HEK293 (cell line): ENCODE data around the gene C1orf198.

ENCODE experiments used
- CTCF ChIA-PET: fragments of 350-600 bp; formaldehyde crosslinking; extraction: SDS; loops from one replicate; lab custom pipeline; 2021; ENCODE audit warnings: antibody characterized with exemption; lab: Yijun Ruan, JAX
- POLR2A ChIA-PET: fragments of 300-600 bp; formaldehyde crosslinking; extraction: SDS; loops from one replicate; lab custom pipeline; 2020; ENCODE audit warnings: antibody characterized with exemption, inconsistent platforms; lab: Yijun Ruan, JAX
- H3K27ac ChIP-seq: fragments of 200-500 bp; sonication (Bioruptor generic); 2 replicates; pipeline ENCODE4 v1.5.1; 2014; ENCODE audit warnings: low read depth, low read length, control low read depth, inconsistent platforms; ENCODE audit errors: extremely low read depth
- H3K36me3 ChIP-seq, 2 experiments: fragments of 200-500 bp in 1 of 2; sonication (Bioruptor generic) in 1 of 2; 1 replicate in 1 of 2; 2 replicates in 1 of 2; pipeline ENCODE4 v1.5.1; 2014 to 2017; ENCODE audit warnings: inconsistent platforms in 2 of 2, low read length in 2 of 2; ENCODE audit not compliant: control insufficient read depth in 2 of 2, insufficient read depth in 1 of 2
- H3K4me1 ChIP-seq: fragments of 200-500 bp; sonication (Bioruptor generic); 2 replicates; pipeline ENCODE4 v1.5.1; 2014; ENCODE audit warnings: mild to moderate bottlenecking, low read length, inconsistent platforms; ENCODE audit not compliant: control insufficient read depth, insufficient read depth
- H3K4me3 ChIP-seq: 2 replicates; pipeline ENCODE4 v1.5.1; 2011; ENCODE audit warnings: low read depth, mild to moderate bottlenecking, control low read depth, low read length, moderate library complexity
- H3K9me3 ChIP-seq: fragments of 200-500 bp; sonication (Bioruptor generic); 2 replicates; pipeline ENCODE4 v1.5.1; 2014; ENCODE audit warnings: low read depth, low read length, inconsistent platforms; ENCODE audit not compliant: control insufficient read depth, insufficient read depth
- BCL11A ChIP-seq: fragments of 450-650 bp; formaldehyde crosslinking; IDR thresholded peaks from 2 replicates; pipeline ENCODE4 v1.5.1; 2016; ENCODE audit warnings: low read depth, missing biosample characterization, missing genetic modification characterization
- FEZF1 ChIP-seq: fragments of 450-650 bp; formaldehyde crosslinking; IDR thresholded peaks from 2 replicates; pipeline ENCODE4 v1.5.1; 2016; ENCODE audit warnings: missing biosample characterization, missing genetic modification characterization
- KLF7 ChIP-seq: fragments of 450-650 bp; formaldehyde crosslinking; IDR thresholded peaks from 2 replicates; pipeline ENCODE4 v1.5.1; 2016; ENCODE audit warnings: missing biosample characterization, missing genetic modification characterization, borderline replicate concordance
- OSR2 ChIP-seq: fragments of 450-650 bp; formaldehyde crosslinking; IDR thresholded peaks from 2 replicates; pipeline ENCODE4 v1.5.1; 2016; ENCODE audit warnings: missing biosample characterization, missing genetic modification characterization
- ZNF10 ChIP-seq: fragments of 450-650 bp; formaldehyde crosslinking; IDR thresholded peaks from 2 replicates; pipeline ENCODE4 v1.5.1; 2017; ENCODE audit warnings: missing biosample characterization, missing genetic modification characterization
- ZNF121 ChIP-seq: fragments of 450-650 bp; formaldehyde crosslinking; IDR thresholded peaks from 2 replicates; pipeline ENCODE4 v1.5.1; 2016; ENCODE audit warnings: missing biosample characterization, missing genetic modification characterization
- ZNF169 ChIP-seq: fragments of 450-650 bp; formaldehyde crosslinking; IDR thresholded peaks from 2 replicates; pipeline ENCODE4 v1.5.1; 2016; ENCODE audit warnings: missing biosample characterization, missing genetic modification characterization
- ZNF202 ChIP-seq: fragments of 450-650 bp; formaldehyde crosslinking; IDR thresholded peaks from 2 replicates; pipeline ENCODE4 v1.5.1; 2016; ENCODE audit warnings: missing biosample characterization, missing genetic modification characterization, borderline replicate concordance
- ZNF558 ChIP-seq: fragments of 450-650 bp; formaldehyde crosslinking; IDR thresholded peaks from 2 replicates; pipeline ENCODE4 v1.5.1; 2016; ENCODE audit warnings: missing biosample characterization, missing genetic modification characterization
- ZNF664 ChIP-seq: fragments of 450-650 bp; formaldehyde crosslinking; IDR thresholded peaks from 2 replicates; pipeline ENCODE4 v1.5.1; 2016; ENCODE audit warnings: missing biosample characterization, missing genetic modification characterization
- ZNF707 ChIP-seq: fragments of 450-650 bp; formaldehyde crosslinking; IDR thresholded peaks from 2 replicates; pipeline ENCODE4 v1.5.1; 2016; ENCODE audit warnings: missing biosample characterization, missing genetic modification characterization
- ZNF792 ChIP-seq: fragments of 450-650 bp; formaldehyde crosslinking; IDR thresholded peaks from 2 replicates; pipeline ENCODE4 v1.5.1; 2016; ENCODE audit warnings: missing biosample characterization, missing genetic modification characterization
- ZSCAN23 ChIP-seq: fragments of 450-650 bp; formaldehyde crosslinking; IDR thresholded peaks from 2 replicates; pipeline ENCODE4 v1.5.1; 2016; ENCODE audit warnings: missing biosample characterization, missing genetic modification characterization
- TF ChIP-seq, protein P1 (sequence below): fragments of 450-650 bp; formaldehyde crosslinking; IDR thresholded peaks from 2 replicates; pipeline ENCODE4 v1.5.1; 2016; ENCODE audit warnings: missing biosample characterization, missing genetic modification characterization
- TF ChIP-seq, protein P2 (sequence below): fragments of 450-650 bp; formaldehyde crosslinking; IDR thresholded peaks from 2 replicates; pipeline ENCODE4 v1.5.1; 2016; ENCODE audit warnings: missing biosample characterization, missing genetic modification characterization
- TF ChIP-seq, protein P3 (sequence below): fragments of 450-650 bp; IDR thresholded peaks from 2 replicates; pipeline ENCODE4 v1.5.1; 2018; ENCODE audit warnings: missing biosample characterization, mild to moderate bottlenecking, missing genetic modification characterization
- TF ChIP-seq, protein P4 (sequence below): fragments of 450-650 bp; formaldehyde crosslinking; IDR thresholded peaks from 2 replicates; pipeline ENCODE4 v1.5.1; 2016; ENCODE audit warnings: missing biosample characterization, missing genetic modification characterization, low read depth
- TF ChIP-seq, protein P5 (sequence below): fragments of 450-650 bp; formaldehyde crosslinking; IDR thresholded peaks from 2 replicates; pipeline ENCODE4 v1.5.1; 2016; ENCODE audit warnings: missing biosample characterization, missing genetic modification characterization
- TF ChIP-seq, protein P6 (sequence below): fragments of 450-650 bp; formaldehyde crosslinking; IDR thresholded peaks from 2 replicates; pipeline ENCODE4; 2016; ENCODE audit warnings: missing biosample characterization, missing genetic modification characterization

C1orf198 gene

DNA sequence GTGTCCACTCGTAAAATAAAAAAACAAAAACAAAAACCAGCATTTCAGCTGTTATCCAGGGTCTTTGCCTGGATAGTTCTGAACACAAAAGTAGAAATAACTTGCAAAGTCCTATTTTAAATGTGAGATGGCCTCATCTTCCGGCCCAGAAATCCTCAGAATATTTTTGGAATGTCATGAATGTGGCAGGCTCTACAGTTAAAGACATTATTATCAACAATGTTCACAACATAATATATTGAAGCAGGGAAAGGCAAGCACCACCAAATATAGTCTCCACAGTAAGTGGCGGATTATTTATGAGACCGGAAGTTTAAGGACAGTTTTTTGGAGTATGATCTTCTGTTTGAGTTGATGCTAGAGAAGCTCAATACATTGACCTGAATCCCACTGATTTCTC, 1.2 kb upstream of the C1orf198 start:
- H3K9me3 ChIP-seq: no peaks in the 10 kb centered on the region
- no peak overlapping the region for H3K27ac ChIP-seq
- H3K36me3 ChIP-seq: peaks cover 0 to 4% of the 10 kb centered on the region in 2 experiments; a peak in 1 of 3 replicates
- ChIA-PET POLR2A (interaction anchor here (0.7 to 2.4 kb wide), 4 partner anchors 32 to 913 kb away, joined by 3 to 7 read pairs (median 4); partner anchors contain the start of gene SPRTN), CTCF (interaction anchor here (0.7 to 2.8 kb wide), 3 partner anchors 9 to 127 kb away, joined by 3 to 12 read pairs (median 3); no protein-coding TSS in a partner anchor)
- H3K4me1 ChIP-seq: peaks cover 9% of the 10 kb centered on the region
- no peak for TF ChIP-seq ZSCAN23 (tag by site-specific recombination)
- TF ChIP-seq, protein P1, sequence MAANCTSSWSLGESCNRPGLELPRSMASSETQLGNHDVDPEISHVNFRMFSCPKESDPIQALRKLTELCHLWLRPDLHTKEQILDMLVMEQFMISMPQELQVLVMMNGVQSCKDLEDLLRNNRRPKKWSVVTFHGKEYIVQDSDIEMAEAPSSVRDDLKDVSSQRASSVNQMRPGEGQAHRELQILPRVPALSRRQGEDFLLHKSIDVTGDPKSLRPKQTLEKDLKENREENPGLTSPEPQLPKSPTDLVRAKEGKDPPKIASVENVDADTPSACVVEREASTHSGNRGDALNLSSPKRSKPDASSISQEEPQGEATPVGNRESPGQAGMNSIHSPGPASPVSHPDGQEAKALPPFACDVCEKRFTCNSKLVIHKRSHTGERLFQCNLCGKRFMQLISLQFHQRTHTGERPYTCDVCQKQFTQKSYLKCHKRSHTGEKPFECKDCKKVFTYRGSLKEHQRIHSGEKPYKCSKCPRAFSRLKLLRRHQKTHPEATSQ (tag by site-specific recombination): no peak
- TF ChIP-seq ZNF792 (tag by site-specific recombination): no peak
- TF ChIP-seq, protein P2, sequence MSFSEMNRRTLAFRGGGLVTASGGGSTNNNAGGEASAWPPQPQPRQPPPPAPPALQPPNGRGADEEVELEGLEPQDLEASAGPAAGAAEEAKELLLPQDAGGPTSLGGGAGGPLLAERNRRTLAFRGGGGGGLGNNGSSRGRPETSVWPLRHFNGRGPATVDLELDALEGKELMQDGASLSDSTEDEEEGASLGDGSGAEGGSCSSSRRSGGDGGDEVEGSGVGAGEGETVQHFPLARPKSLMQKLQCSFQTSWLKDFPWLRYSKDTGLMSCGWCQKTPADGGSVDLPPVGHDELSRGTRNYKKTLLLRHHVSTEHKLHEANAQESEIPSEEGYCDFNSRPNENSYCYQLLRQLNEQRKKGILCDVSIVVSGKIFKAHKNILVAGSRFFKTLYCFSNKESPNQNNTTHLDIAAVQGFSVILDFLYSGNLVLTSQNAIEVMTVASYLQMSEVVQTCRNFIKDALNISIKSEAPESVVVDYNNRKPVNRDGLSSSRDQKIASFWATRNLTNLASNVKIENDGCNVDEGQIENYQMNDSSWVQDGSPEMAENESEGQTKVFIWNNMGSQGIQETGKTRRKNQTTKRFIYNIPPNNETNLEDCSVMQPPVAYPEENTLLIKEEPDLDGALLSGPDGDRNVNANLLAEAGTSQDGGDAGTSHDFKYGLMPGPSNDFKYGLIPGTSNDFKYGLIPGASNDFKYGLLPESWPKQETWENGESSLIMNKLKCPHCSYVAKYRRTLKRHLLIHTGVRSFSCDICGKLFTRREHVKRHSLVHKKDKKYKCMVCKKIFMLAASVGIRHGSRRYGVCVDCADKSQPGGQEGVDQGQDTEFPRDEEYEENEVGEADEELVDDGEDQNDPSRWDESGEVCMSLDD: no peak
- TF ChIP-seq ZNF10: no peak
- TF ChIP-seq, protein P3, sequence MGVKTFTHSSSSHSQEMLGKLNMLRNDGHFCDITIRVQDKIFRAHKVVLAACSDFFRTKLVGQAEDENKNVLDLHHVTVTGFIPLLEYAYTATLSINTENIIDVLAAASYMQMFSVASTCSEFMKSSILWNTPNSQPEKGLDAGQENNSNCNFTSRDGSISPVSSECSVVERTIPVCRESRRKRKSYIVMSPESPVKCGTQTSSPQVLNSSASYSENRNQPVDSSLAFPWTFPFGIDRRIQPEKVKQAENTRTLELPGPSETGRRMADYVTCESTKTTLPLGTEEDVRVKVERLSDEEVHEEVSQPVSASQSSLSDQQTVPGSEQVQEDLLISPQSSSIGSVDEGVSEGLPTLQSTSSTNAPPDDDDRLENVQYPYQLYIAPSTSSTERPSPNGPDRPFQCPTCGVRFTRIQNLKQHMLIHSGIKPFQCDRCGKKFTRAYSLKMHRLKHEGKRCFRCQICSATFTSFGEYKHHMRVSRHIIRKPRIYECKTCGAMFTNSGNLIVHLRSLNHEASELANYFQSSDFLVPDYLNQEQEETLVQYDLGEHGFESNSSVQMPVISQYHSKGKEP (tag by site-specific recombination): no peak
- no peak for TF ChIP-seq ZNF169 (tag by site-specific recombination)
- TF ChIP-seq ZNF558: no peak
- TF ChIP-seq, protein P4, sequence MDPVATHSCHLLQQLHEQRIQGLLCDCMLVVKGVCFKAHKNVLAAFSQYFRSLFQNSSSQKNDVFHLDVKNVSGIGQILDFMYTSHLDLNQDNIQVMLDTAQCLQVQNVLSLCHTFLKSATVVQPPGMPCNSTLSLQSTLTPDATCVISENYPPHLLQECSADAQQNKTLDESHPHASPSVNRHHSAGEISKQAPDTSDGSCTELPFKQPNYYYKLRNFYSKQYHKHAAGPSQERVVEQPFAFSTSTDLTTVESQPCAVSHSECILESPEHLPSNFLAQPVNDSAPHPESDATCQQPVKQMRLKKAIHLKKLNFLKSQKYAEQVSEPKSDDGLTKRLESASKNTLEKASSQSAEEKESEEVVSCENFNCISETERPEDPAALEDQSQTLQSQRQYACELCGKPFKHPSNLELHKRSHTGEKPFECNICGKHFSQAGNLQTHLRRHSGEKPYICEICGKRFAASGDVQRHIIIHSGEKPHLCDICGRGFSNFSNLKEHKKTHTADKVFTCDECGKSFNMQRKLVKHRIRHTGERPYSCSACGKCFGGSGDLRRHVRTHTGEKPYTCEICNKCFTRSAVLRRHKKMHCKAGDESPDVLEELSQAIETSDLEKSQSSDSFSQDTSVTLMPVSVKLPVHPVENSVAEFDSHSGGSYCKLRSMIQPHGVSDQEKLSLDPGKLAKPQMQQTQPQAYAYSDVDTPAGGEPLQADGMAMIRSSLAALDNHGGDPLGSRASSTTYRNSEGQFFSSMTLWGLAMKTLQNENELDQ (tag by site-specific recombination): no peak
- TF ChIP-seq, protein P5, sequence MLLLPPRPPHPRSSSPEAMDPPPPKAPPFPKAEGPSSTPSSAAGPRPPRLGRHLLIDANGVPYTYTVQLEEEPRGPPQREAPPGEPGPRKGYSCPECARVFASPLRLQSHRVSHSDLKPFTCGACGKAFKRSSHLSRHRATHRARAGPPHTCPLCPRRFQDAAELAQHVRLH: no peak
- TF ChIP-seq ZNF202 (tag by site-specific recombination): no peak
- no peak for TF ChIP-seq KLF7 (tag by site-specific recombination)
- no peak overlapping the region for H3K4me3 ChIP-seq

DNA sequence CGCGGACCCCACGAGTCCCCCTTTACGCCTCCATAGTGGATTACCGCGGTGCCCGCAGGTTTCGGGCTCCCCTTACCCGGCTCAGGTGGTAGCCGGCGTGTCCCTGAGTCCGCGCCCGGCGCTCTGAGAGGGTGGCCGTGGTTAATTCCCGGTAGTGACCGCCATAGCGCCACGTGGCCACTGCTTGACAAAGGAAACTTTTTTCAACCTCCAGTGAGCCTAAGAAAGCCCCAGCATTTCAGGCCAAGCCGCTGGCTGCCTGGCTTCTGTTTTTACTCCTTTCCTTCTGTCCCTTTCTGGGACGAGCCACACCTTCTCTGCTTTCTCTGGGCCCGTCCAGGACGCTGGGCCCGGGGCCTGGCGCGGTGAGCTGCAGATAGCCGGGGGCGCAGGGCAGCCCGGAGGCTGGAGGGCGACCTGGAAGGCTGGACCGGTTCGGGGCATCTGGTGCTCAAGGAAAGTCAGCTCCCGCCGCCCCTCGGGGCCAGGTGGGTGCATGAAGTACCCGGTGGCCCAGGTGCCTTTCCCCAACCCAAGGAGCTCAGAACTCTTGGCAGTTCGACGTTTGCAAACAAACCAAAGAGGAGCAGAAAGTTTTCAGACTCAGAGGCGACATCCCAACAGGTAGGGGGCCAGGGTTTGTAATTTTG, 540 bp upstream of the C1orf198 start:
- POLR2A ChIA-PET: interaction anchor here (0.6 to 2.4 kb wide), 9 partner anchors 10 to 683 kb away, joined by 3 to 11 read pairs (median 3); partner anchors contain the start of gene SPRTN
- peaks cover 0 to 4% of the 10 kb centered on the region in 2 experiments; a peak in 1 of 3 replicates for H3K36me3 ChIP-seq
- H3K9me3 ChIP-seq: no peaks in the 10 kb centered on the region
- H3K4me3 ChIP-seq: peak overlapping the region; percentile 90
- H3K4me1 ChIP-seq: peaks cover 9% of the 10 kb centered on the region
- CTCF ChIA-PET: interaction anchor here (0.7 to 2.8 kb wide), 4 partner anchors 10 to 126 kb away, joined by 3 to 12 read pairs (median 3); no protein-coding TSS in a partner anchor
- H3K27ac ChIP-seq: peak overlapping the region; percentile 47; the same call in 1 of the 2 replicates
- TF ChIP-seq BCL11A (tag by site-specific recombination) (no peak), ZNF121 (tag by site-specific recombination) (peak; percentile 64; the same call in 1 of the 2 replicates), OSR2 (peak; percentile 52; the same call in 1 of the 2 replicates), ZNF664 (tag by site-specific recombination) (no peak), ZNF707 (tag by site-specific recombination) (no peak), FEZF1 (tag by site-specific recombination) (no peak)
- TF ChIP-seq, protein P6, sequence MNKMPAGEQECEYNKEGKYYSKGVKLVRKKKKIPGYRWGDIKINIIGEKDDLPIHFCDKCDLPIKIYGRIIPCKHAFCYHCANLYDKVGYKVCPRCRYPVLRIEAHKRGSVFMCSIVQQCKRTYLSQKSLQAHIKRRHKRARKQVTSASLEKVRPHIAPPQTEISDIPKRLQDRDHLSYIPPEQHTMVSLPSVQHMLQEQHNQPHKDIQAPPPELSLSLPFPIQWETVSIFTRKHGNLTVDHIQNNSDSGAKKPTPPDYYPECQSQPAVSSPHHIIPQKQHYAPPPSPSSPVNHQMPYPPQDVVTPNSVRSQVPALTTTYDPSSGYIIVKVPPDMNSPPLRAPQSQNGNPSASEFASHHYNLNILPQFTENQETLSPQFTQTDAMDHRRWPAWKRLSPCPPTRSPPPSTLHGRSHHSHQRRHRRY (tag by site-specific recombination): no peak
